Endothelial cell (in vitro differentiated cells): ENCODE measurements around the gene IL27RA. TPM values are rescaled to one million over a fixed set of nuclear protein-coding genes. Genes with fewer than 3 reads are reported as not detected.
A peak's percentile ranks its signal among the peaks of the same experiment; 100 is the strongest.

Experiments
- DNase-seq: peaks from one replicate; pipeline ENCODE4 v3.0.0; 2021; ENCODE audit warnings: low spot score
- H3K27ac Mint-ChIP-seq: one replicate; pipeline ENCODE4 v1.8.0; 2021; ENCODE audit warnings: mixed read lengths, inconsistent platforms; ENCODE audit not compliant: unreplicated experiment
- H3K27me3 Mint-ChIP-seq: one replicate; pipeline ENCODE4 v1.8.0; 2021; ENCODE audit warnings: mild to moderate bottlenecking, moderate library complexity, mixed read lengths, inconsistent platforms; ENCODE audit not compliant: unreplicated experiment
- H3K36me3 Mint-ChIP-seq: one replicate; pipeline ENCODE4 v1.8.0; 2021; ENCODE audit warnings: mild to moderate bottlenecking, low read depth, mixed read lengths, inconsistent platforms; ENCODE audit not compliant: unreplicated experiment
- H3K4me1 Mint-ChIP-seq: one replicate; pipeline ENCODE4 v1.8.0; 2021; ENCODE audit warnings: mild to moderate bottlenecking, mixed read lengths, inconsistent platforms; ENCODE audit not compliant: unreplicated experiment
- H3K4me3 Mint-ChIP-seq: one replicate; pipeline ENCODE4 v1.8.0; 2021; ENCODE audit warnings: mild to moderate bottlenecking, mixed read lengths, inconsistent platforms; ENCODE audit not compliant: unreplicated experiment
- H3K9me3 Mint-ChIP-seq: one replicate; pipeline ENCODE4 v1.8.0; 2021; ENCODE audit warnings: mixed read lengths, inconsistent platforms; ENCODE audit not compliant: unreplicated experiment
- total RNA-seq: library from RNA; stranded (reverse); fragmentation: NEBNext Ultra II Directional; extraction: Animal tissue kit (Norgen Biotek cat#: 25700); gene quantifications from one replicate; pipeline ENCODE4 v1.2.1, GENCODE V29; 2021; ENCODE audit not compliant: unreplicated experiment
- TF ChIP-seq, protein P1 (sequence below): fragments of 200-600 bp; sonication (generic); IDR thresholded peaks from one replicate; pipeline ENCODE4 v1.5.0; 2021; ENCODE audit warnings: antibody characterized with exemption; ENCODE audit not compliant: unreplicated experiment

The IL27RA gene
- total RNA-seq, 1 donor from 2014 or later: 6.3 TPM

DNA sequence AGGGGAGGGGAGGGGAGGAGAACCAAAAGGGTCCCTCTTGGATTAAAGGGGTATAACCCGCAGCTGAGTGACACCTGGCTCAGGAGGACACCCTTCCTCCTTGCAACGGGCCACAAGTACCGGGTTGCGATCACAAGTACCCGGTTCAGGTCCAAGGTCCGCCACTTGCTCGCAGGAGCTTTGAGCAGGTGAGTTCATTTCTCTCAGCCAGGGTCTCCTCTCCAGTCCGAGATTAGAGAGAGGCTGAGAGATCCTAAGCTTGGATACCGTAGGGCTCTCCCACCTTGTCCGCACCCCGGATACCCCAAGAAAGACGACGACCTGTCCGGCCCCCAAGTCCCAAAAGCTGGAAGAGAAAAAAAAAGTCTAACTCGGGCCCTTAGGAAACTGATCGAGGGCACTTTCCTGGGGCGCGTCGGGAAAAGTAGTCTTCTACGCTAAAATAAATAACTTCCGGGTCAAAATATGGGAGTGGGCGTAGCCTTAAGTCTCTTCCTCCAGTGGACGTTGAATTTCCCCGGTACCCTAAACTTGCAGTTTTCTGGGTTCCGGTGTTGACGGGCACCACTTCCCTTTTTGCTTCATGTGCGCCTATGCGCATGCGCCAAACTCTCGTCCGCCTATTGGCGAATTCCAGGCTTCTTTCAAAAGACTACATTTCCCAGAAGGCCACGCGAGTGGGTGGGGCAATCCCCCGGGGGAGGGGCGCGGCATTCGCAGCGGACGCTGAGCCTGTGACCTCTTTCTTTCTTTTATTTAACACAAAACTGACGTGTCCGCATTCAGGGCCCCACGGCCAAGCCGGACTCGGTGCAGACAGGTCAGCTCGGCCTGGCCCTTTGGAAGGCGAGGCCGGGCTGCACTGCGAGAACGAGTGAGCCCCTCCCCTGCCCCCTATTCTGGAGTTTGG is 49.6 kb downstream of the IL27RA start:
- H3K36me3 Mint-ChIP-seq: no peaks in the 10 kb centered on the region
- H3K27me3 Mint-ChIP-seq: peaks cover 5% of the 10 kb centered on the region
- H3K9me3 Mint-ChIP-seq: no peaks in the 10 kb centered on the region
- H3K4me3 Mint-ChIP-seq: peak overlapping the region; percentile 95
- peaks cover 13% of the 10 kb centered on the region for H3K4me1 Mint-ChIP-seq
- DNase-seq: peak; percentile 99
- H3K27ac Mint-ChIP-seq: peak overlapping the region; percentile 86
- TF ChIP-seq, protein P1, sequence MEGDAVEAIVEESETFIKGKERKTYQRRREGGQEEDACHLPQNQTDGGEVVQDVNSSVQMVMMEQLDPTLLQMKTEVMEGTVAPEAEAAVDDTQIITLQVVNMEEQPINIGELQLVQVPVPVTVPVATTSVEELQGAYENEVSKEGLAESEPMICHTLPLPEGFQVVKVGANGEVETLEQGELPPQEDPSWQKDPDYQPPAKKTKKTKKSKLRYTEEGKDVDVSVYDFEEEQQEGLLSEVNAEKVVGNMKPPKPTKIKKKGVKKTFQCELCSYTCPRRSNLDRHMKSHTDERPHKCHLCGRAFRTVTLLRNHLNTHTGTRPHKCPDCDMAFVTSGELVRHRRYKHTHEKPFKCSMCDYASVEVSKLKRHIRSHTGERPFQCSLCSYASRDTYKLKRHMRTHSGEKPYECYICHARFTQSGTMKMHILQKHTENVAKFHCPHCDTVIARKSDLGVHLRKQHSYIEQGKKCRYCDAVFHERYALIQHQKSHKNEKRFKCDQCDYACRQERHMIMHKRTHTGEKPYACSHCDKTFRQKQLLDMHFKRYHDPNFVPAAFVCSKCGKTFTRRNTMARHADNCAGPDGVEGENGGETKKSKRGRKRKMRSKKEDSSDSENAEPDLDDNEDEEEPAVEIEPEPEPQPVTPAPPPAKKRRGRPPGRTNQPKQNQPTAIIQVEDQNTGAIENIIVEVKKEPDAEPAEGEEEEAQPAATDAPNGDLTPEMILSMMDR: no peak

DNA sequence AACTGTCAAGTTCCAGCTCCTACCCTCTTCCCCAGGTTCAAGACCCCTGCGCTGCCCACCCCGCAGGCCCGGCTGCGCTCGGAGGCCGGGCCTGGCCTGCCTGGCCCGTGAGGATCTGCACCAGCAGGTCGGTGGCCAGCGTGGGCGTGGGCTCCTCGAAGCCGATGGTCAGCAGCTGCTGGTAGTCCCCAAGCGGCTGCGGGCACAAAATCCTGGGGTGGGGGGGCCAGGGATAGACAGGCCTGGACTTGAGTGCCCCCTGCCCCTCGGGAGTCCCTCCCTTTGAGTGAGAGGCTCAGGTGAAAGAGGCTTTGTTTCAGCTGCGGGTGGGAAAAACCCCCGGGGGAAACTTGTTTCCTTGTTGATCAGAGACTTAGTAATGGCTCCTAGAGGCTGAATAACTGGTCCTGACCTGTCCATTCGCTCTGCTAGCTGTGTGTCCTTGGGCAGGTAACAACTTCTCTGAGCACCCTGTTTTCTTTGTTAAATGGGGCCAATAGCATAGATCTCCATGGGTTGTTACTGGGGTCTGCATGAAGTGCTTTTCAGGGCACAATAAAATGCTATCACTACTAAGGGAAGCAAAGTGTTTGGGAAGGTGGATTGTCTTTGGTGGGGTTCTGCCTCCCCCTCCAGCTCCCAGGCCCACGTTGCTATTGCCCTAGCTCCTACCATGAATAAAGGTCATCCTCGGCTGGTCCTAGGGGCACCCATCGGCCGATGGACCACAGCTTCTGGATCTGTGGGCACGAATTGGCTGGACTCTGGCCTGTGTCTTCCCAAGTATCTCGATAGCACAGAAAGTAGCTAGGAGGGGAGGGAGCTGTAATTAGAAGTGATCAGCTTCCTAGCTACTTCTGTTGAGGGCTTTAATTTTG is 50.5 kb downstream of the IL27RA start:
- peak overlapping the region; percentile 95 for H3K4me3 Mint-ChIP-seq
- H3K4me1 Mint-ChIP-seq: peaks cover 13% of the 10 kb centered on the region
- no peak overlapping the region for H3K27ac Mint-ChIP-seq
- TF ChIP-seq, protein P1: no peak
- no peaks in the 10 kb centered on the region for H3K9me3 Mint-ChIP-seq
- H3K36me3 Mint-ChIP-seq: no peaks in the 10 kb centered on the region
- DNase-seq: peak; percentile 38
- peaks cover 7% of the 10 kb centered on the region for H3K27me3 Mint-ChIP-seq

DNA sequence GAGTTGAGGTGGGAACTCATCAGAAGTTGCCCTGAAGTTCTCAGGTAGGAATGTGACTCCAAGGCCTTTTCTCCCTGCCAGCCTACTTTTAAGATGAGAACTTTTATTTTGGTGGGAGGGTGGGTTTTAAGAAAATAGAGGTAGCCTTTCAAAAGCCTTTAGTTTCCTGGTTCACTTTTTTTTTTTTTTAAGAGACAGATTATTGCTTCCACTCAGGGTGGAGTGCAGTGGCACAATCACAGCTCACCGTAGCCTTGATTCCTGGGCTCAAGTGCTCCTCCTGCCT is 51.1 kb downstream of the IL27RA start:
- H3K4me1 Mint-ChIP-seq: peaks cover 13% of the 10 kb centered on the region
- TF ChIP-seq, protein P1: no peak
- no peaks in the 10 kb centered on the region for H3K9me3 Mint-ChIP-seq
- H3K36me3 Mint-ChIP-seq: peaks cover 1% of the 10 kb centered on the region
- H3K4me3 Mint-ChIP-seq: peak overlapping the region; percentile 71
- H3K27ac Mint-ChIP-seq: no peak overlapping the region
- peaks cover 6% of the 10 kb centered on the region for H3K27me3 Mint-ChIP-seq
- no peak for DNase-seq

DNA sequence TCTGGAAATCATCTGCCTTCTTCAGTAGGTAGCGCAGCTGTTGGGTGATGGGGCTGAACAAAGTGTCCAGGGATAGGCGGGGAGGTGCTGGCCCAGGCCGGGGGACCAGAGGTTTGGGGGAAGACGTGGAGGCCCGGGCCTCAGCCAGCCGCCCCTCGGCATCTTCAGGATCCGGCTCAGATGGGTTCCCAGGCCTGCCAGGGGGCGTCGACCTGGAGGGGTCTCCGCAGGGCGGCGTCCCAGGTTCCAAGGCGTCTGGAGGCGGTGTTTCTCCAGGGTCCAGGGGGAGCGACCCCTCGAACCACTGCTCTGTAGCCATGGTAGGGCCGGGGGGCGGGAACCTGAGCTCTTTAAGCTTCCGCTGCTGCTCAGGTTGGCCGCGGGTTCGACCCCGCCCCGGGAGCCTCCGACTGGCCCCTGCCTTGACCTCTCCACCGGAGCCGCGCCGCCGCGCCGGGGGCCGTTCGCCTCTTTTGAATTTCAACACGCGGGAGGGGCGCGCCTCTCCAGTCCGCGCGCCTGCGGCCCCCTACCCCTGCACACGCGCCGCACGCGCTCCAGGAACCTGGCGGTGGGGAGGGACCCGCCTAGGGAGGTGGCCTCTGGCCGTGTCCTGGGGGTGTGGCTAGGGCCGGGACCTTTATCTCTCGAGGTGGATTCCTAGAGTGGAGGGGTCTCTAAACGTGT is 53.9 kb downstream of the IL27RA start, which contains the start of gene C19orf67:
Gene C19orf67, minus strand, starts transcription at position 475 of the 687 bp plus-strand sequence. Its CDS starts 156 bp downstream, at position 319.
- H3K27me3 Mint-ChIP-seq: peaks cover 11% of the 10 kb centered on the region
- TF ChIP-seq, protein P1: no peak
- peak within 1 kb of the TSS; percentile 32 for H3K4me3 Mint-ChIP-seq
- no peak for DNase-seq
- no peaks in the 10 kb centered on the region for H3K9me3 Mint-ChIP-seq
- H3K36me3 Mint-ChIP-seq: peaks cover 12% of the 10 kb centered on the region
- H3K27ac Mint-ChIP-seq: no peak within 1 kb of the TSS
- H3K4me1 Mint-ChIP-seq: peaks cover 12% of the 10 kb centered on the region
